A673 (cell line): ENCODE measurements around the gene ZNF524. TPM values are rescaled to one million over a fixed set of nuclear protein-coding genes. Genes with fewer than 3 reads are reported as not detected.

Source experiments
- BruUV-seq: library from RNA; stranded (reverse); fragments of 400-500 nt; replicated peaks from 2 replicates; lab custom pipeline; 2021; lab: Mats Ljungman, UMichigan
- CTCF ChIA-PET: fragments of 300-600 bp; sonication (Branson Sonifier 250); formaldehyde crosslinking; loops from one replicate; lab custom pipeline; 2022; ENCODE audit warnings: antibody characterized with exemption; lab: Charles Lee
- POLR2A ChIA-PET: fragments of 300-600 bp; sonication (Branson Sonifier 250); formaldehyde crosslinking; loops from one replicate; lab custom pipeline; 2022; ENCODE audit warnings: antibody characterized with exemption; ENCODE audit not compliant: low non-redundant PET; lab: Charles Lee
- DNase-seq: peaks from one replicate; pipeline ENCODE4 v3.0.0-alpha.2; 2015; ENCODE audit warnings: low spot score
- H3K27ac ChIP-seq: fragments of 200-600 bp; sonication (generic); 2 replicates; pipeline ENCODE4 v1.5.1; 2016; ENCODE audit warnings: mixed run types, low read depth, mild to moderate bottlenecking, mixed read lengths, antibody characterized with exemption, low read length; ENCODE audit not compliant: poor library complexity, severe bottlenecking
- H3K27me3 ChIP-seq: fragments of 200-600 bp; sonication (generic); replicated peaks from 2 replicates; pipeline ENCODE4 v1.6.1; 2017; ENCODE audit warnings: mixed run types, low read depth, mild to moderate bottlenecking, mixed read lengths, antibody characterized with exemption, low read length; ENCODE audit not compliant: insufficient read depth, poor library complexity
- H3K36me3 ChIP-seq: fragments of 200-600 bp; sonication (generic); 2 replicates; pipeline ENCODE4 v1.6.1; 2016; ENCODE audit warnings: mixed run types, mild to moderate bottlenecking, mixed read lengths, antibody characterized with exemption, low read length; ENCODE audit not compliant: insufficient read depth, poor library complexity, severe bottlenecking
- H3K4me1 ChIP-seq: fragments of 200-600 bp; sonication (generic); 2 replicates; pipeline ENCODE4 v1.6.1; 2017; ENCODE audit warnings: mixed run types, mild to moderate bottlenecking, mixed read lengths, antibody characterized with exemption, low read length; ENCODE audit not compliant: insufficient read depth, poor library complexity, severe bottlenecking
- H3K4me3 ChIP-seq: fragments of 200-600 bp; sonication (generic); 2 replicates; pipeline ENCODE4 v1.5.1; 2016; ENCODE audit warnings: low read depth, mixed run types, mild to moderate bottlenecking, mixed read lengths, low read length; ENCODE audit not compliant: poor library complexity, severe bottlenecking
- H3K9me3 ChIP-seq: fragments of 200-600 bp; sonication (generic); 2 replicates; pipeline ENCODE4 v1.6.1; 2016; ENCODE audit warnings: mixed run types, low read depth, mild to moderate bottlenecking, mixed read lengths, antibody characterized with exemption, low read length; ENCODE audit not compliant: poor library complexity, severe bottlenecking
- CTCF ChIP-seq: fragments of 300-800, 200-600 bp; sonication (generic); conservative IDR thresholded peaks from 2 replicates; pipeline ENCODE4 v1.5.1; 2017; ENCODE audit warnings: low read depth, mild to moderate bottlenecking, antibody characterized with exemption, low read length, moderate library complexity, mixed read lengths
- EZH2 ChIP-seq: fragments of 200-600 bp; sonication (generic); IDR thresholded peaks from 2 replicates; pipeline ENCODE4 v1.6.1; 2017; ENCODE audit warnings: borderline replicate concordance, low read depth, mild to moderate bottlenecking, mixed read lengths, antibody characterized with exemption, low read length; ENCODE audit not compliant: poor library complexity, severe bottlenecking
- intact Hi-C: fragments of 100-400 bp; cut with micrococcal nuclease; formaldehyde crosslinking; loops from one replicate; pipeline ENCODE4 v1.10.0; 2022; ENCODE audit not compliant: unreplicated experiment
- total RNA-seq: library from RNA; stranded (reverse); gene quantifications from 2 replicates; pipeline ENCODE4 v1.2.3, GENCODE V29; 2021

ZNF524 gene
- total RNA-seq, 1 experiment from 2014 or later, result 7.5 TPM

GRCh38 chr19:55635334-55635717 lies 35.2 kb downstream of the ZNF524 start:
- H3K36me3 ChIP-seq, result no peaks in the 10 kb centered on the region
- TF ChIP-seq EZH2 (no peak), CTCF (no peak)
- peaks cover 19% of the 10 kb centered on the region for H3K4me1 ChIP-seq
- no peaks in the 10 kb centered on the region for H3K9me3 ChIP-seq
- H3K4me3 ChIP-seq, result peak overlapping the region; percentile 70
- CTCF ChIA-PET, result no interaction called here
- POLR2A ChIA-PET, result no interaction called here
- BruUV-seq, result TSS peak; percentile 58
- no peak for DNase-seq
- no peaks in the 10 kb centered on the region for H3K27me3 ChIP-seq
- intact Hi-C loops, result no loop called here
- H3K27ac ChIP-seq, result peak overlapping the region; percentile 87

- no peak for DNase-seq
- TF ChIP-seq CTCF, result no peak
- TF ChIP-seq EZH2, result no peak
- ChIA-PET POLR2A (no interaction called here), CTCF (interaction anchor here (0.6 kb wide), 1 partner anchor 618 kb away, joined by 5 read pairs; no protein-coding TSS in a partner anchor)
- H3K9me3 ChIP-seq, result no peaks in the 10 kb centered on the region
- H3K4me1 ChIP-seq, result peaks cover 21% of the 10 kb centered on the region
- no TSS peak for BruUV-seq
- H3K27ac ChIP-seq, result no peak overlapping the region
- no peaks in the 10 kb centered on the region for H3K27me3 ChIP-seq
- H3K36me3 ChIP-seq, result no peaks in the 10 kb centered on the region
- peak overlapping the region; percentile 70 for H3K4me3 ChIP-seq
- intact Hi-C loops, result no loop called here
Measured at GRCh38 chr19:55635856-55636440, 35.9 kb downstream of the ZNF524 start.

GRCh38 chr19:55636723-55637122 lies 36.6 kb downstream of the ZNF524 start:
- BruUV-seq, result no TSS peak
- POLR2A ChIA-PET, result interaction anchor here (0.6 to 0.7 kb wide), 2 partner anchors 37 to 64 kb away, joined by 3 to 13 read pairs; no protein-coding TSS in a partner anchor
- intact Hi-C loops, result no loop called here
- TF ChIP-seq EZH2 (no peak), CTCF (no peak)
- Histone ChIP-seq H3K27me3 (no peaks in the 10 kb centered on the region), H3K27ac (no peak overlapping the region), H3K9me3 (no peaks in the 10 kb centered on the region), H3K36me3 (no peaks in the 10 kb centered on the region), H3K4me1 (peaks cover 21% of the 10 kb centered on the region), H3K4me3 (no peak overlapping the region)
- no peak for DNase-seq
- CTCF ChIA-PET, result no interaction called here
